DMS 273 (cell line): Measurements from ENCODE around the gene FSCN2.
"Not testable (repeated sequence)": the region's sequence is repeated elsewhere in the genome, so short reads cannot be mapped to it uniquely, and the experiment has no call there.

Source experiments
- DNase-seq: peaks from one replicate; lab custom pipeline; 2025; ENCODE audit not compliant: unreplicated experiment; lab: John Stamatoyannopoulos, UW

The FSCN2 gene

GRCh38 chr17:81524039-81524864 lies 3.9 kb upstream of the FSCN2 start:
- DNase-seq: no peak

- no peak for DNase-seq
Measured at GRCh38 chr17:81524865-81525159, 3.4 kb upstream of the FSCN2 start.

- DNase-seq: no peak
Measured at GRCh38 chr17:81526662-81527571, 1.3 kb upstream of the FSCN2 start.

GRCh38 chr17:81528384-81528650 lies 140 bp downstream of the FSCN2 start:
- no peak for DNase-seq

- no peak for DNase-seq
Measured at GRCh38 chr17:81528651-81529436, 667 bp downstream of the FSCN2 start.

- no peak for DNase-seq
Measured at GRCh38 chr17:81529437-81529803, 1.2 kb downstream of the FSCN2 start.

- DNase-seq: not testable (repeated sequence)
Measured at GRCh38 chr17:81531013-81531412, 2.8 kb downstream of the FSCN2 start.

GRCh38 chr17:81531998-81532404 lies 3.8 kb downstream of the FSCN2 start:
- not testable (repeated sequence) for DNase-seq

- no peak for DNase-seq
Measured at GRCh38 chr17:81532490-81533287, 4.5 kb downstream of the FSCN2 start.

- no peak for DNase-seq
Measured at GRCh38 chr17:81533339-81534141, 5.4 kb downstream of the FSCN2 start.

GRCh38 chr17:81534157-81535006 lies 6.2 kb downstream of the FSCN2 start:
- DNase-seq: peak; percentile 61

GRCh38 chr17:81535007-81535328 lies 6.8 kb downstream of the FSCN2 start:
- no peak for DNase-seq

- peak; percentile 72 for DNase-seq
Measured at GRCh38 chr17:81535480-81536298, 7.5 kb downstream of the FSCN2 start.

GRCh38 chr17:81536299-81537290 lies 8.4 kb downstream of the FSCN2 start:
- DNase-seq: peak; percentile 79

- peak; percentile 88 for DNase-seq
Measured at GRCh38 chr17:81537343-81537855, 9.2 kb downstream of the FSCN2 start.

- peak; percentile 98 for DNase-seq
Measured at GRCh38 chr17:81537856-81538555, 9.8 kb downstream of the FSCN2 start.
